SH-SY5Y (cell line): Measurements from ENCODE around the gene MAP1B.

Experiments used
- GATA2 ChIP-seq: IDR thresholded peaks from 2 replicates; pipeline ENCODE4 v1.6.1; 2011; ENCODE audit warnings: mild to moderate bottlenecking, low read depth, low read length
- GATA3 ChIP-seq: IDR thresholded peaks from 2 replicates; pipeline ENCODE4 v1.6.1; 2011; ENCODE audit warnings: low read depth, mild to moderate bottlenecking, low read length, moderate library complexity

DNA sequence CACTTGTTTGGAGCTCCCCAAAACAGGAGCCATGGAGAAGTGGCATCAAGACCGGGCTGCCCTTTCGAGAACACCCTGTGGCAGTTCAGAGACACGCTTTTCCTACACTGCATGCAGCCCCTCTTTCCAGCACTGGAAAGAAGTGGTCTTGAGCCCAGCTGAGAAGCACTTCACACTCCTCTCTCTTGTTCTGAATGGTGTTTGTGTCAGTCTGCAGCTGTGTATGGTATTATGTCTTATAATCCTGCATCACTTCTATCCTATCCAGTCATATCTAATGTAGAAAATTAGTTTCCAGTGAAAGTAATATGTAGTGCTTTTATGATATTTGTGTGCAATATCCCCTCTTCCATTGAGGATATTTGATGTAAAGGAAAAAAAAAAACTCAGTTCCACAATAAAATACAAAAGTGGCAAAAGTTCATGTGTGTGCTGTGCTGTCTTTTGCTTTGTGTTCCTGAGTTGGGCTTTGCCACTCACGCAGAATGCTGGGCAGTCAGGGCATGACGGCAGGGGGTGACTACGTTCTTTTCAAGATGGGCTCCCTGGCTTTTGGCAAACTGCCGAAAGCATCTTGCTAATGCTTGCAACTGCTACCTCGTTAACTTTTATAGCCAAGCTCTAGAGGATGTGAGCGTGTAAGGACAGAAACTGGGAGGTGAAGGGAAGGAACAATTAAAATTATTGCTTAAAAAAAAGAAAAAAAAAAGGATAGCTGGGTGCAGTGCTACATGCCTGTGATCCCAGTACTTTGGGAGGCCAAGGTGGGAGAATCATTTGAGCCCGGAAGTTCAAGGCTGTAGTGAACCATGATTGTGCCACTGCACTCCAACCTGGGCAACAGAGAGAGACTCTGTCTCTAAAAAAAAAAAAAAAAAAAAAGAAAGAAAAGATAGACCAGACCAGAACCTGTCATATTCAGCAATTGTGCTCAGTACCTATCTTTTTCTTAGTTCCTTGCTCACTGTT is 102.2 kb downstream of the MAP1B start:
- no peak for TF ChIP-seq GATA3
- TF ChIP-seq GATA2, result no peak
